Chondrocyte (in vitro differentiated cells): ENCODE measurements around the gene SDR42E2. TPM values are rescaled to one million over a fixed set of nuclear protein-coding genes. Genes with fewer than 3 reads are reported as not detected.

Experiments used
- DNase-seq: peaks from one replicate; pipeline ENCODE4 v3.0.0; 2021; ENCODE audit warnings: mixed read lengths, low spot score
- H3K27ac Mint-ChIP-seq: one replicate; pipeline ENCODE4 v1.8.0; 2021; ENCODE audit warnings: mild to moderate bottlenecking, moderate library complexity, mixed read lengths; ENCODE audit not compliant: unreplicated experiment
- H3K27me3 Mint-ChIP-seq: 2 replicates; pipeline ENCODE4 v1.8.0; 2021; ENCODE audit warnings: low read depth, mixed read lengths
- H3K36me3 Mint-ChIP-seq: 2 replicates; pipeline ENCODE4 v1.8.0; 2021; ENCODE audit warnings: low read depth, mixed read lengths
- H3K4me1 Mint-ChIP-seq: 2 replicates; pipeline ENCODE4 v1.8.0; 2021; ENCODE audit warnings: low read depth, mild to moderate bottlenecking, mixed read lengths
- H3K4me3 Mint-ChIP-seq: one replicate; pipeline ENCODE4 v1.8.0; 2021; ENCODE audit warnings: mild to moderate bottlenecking, moderate library complexity, mixed read lengths; ENCODE audit not compliant: unreplicated experiment
- H3K9me3 Mint-ChIP-seq: 2 replicates; pipeline ENCODE4 v1.8.0; 2021; ENCODE audit warnings: low read depth, mixed read lengths
- CTCF ChIP-seq: fragments of 200-600 bp; sonication (generic); IDR thresholded peaks from 2 replicates; pipeline ENCODE4 v1.5.0; 2021; ENCODE audit warnings: antibody characterized with exemption, mild to moderate bottlenecking, moderate library complexity
- total RNA-seq: library from RNA; stranded (reverse); gene quantifications from 3 replicates; pipeline ENCODE4 v1.2.1, GENCODE V29; 2021

Gene SDR42E2
- total RNA-seq, 1 donor from 2014 or later = not detected

DNA sequence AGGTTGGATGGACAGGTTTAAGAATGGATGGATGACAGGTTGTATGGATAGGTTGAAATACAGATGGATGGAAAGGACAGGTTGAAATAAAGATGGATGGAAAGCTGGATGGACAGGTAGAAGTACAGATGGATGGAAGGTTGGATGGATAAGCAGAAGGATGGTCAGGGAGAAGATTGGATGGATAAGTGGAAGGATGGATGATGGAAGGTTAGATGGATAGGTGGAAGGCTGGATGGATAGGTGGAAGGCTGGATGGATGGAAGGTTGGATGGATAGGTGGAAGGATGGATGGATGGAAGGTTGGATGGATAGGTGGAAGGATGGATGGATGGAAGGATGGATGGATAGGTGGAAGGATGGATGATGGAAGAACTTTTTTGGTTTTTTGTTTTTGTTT, 905 bp upstream of the SDR42E2 start:
- Mint-ChIP-seq H3K36me3 (peaks cover 4% of the 10 kb centered on the region), H3K27me3 (peaks cover 38% of the 10 kb centered on the region), H3K4me3 (no peak overlapping the region), H3K9me3 (peaks cover 5% of the 10 kb centered on the region), H3K27ac (no peak overlapping the region), H3K4me1 (no peaks in the 10 kb centered on the region)
- DNase-seq = no peak
- no peak for TF ChIP-seq CTCF

DNA sequence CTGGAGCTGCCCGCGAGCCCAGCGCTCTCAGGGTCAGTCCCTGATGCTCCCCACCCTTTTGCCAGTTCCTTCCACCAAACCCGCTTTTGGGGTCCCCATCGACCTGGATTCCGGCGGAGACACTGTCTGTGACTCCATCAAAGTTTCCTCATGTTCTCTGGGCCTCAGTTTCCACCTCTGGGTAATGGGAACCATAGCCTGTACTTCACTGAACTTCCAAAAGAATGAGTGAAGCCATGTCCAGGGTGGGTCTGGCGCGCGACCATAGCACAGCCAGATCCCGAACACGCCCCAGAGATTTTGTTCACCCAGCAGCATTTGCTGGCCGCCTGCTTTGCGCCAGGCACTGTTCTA, 327 bp downstream of the SDR42E2 start:
- DNase-seq = no peak
- no peak overlapping the region for H3K4me3 Mint-ChIP-seq

DNA sequence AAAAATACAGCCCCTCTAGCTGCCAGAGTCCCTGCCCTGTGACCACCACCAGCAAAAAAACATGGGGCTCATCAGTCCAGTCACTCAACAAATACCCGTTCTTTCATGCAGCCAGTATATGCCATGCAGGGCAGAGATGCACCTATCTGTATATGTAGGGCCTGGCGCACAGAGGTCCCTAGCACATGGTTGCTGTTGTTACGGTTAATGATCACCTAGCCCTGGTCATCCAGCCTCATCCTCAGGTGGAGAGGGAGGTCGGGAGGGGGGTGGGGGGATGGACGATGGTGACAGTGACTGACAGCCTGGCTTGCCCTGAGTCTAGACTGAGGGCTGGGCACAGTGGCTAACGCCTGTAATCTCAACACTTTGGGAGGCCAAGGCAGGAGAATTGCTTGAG, 1.5 kb downstream of the SDR42E2 start:
- Mint-ChIP-seq H3K4me3 (no peak overlapping the region), H3K27me3 (peaks cover 36% of the 10 kb centered on the region), H3K9me3 (peaks cover 5% of the 10 kb centered on the region), H3K27ac (no peak overlapping the region), H3K4me1 (no peaks in the 10 kb centered on the region), H3K36me3 (peaks cover 4% of the 10 kb centered on the region)
- no peak for TF ChIP-seq CTCF
- no peak for DNase-seq

More for the DNA sequence above, 327 bp downstream of the SDR42E2 start:
- Mint-ChIP-seq H3K36me3 (peaks cover 4% of the 10 kb centered on the region), H3K9me3 (peaks cover 5% of the 10 kb centered on the region), H3K27ac (no peak overlapping the region), H3K27me3 (peaks cover 38% of the 10 kb centered on the region), H3K4me1 (no peaks in the 10 kb centered on the region)
- TF ChIP-seq CTCF = no peak

DNA sequence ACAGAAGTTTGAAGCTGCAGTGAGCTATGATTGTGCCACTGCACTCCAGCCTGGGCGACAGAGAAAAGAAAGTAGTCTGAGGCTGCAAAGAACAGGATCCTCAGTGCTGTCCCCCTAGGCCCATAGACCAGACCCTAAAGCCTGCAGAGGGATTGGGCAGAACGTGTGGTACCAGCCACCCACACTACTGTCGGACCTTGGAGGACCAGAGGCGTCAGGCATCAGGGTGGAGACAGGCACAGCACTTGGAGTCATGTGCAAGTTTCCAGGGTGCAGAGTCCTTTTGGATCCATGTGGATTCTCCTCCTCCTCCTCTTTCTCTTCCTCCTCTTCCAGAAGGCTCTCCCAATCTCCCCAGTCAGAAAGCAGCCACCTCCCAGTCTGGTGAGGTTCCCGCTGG, 2.2 kb downstream of the SDR42E2 start:
- peaks cover 31% of the 10 kb centered on the region for H3K27me3 Mint-ChIP-seq
- TF ChIP-seq CTCF = no peak
- H3K4me1 Mint-ChIP-seq = no peaks in the 10 kb centered on the region
- H3K9me3 Mint-ChIP-seq = peaks cover 5% of the 10 kb centered on the region
- DNase-seq = no peak
- no peak overlapping the region for H3K27ac Mint-ChIP-seq
- no peak overlapping the region for H3K4me3 Mint-ChIP-seq
- H3K36me3 Mint-ChIP-seq = peaks cover 4% of the 10 kb centered on the region

DNA sequence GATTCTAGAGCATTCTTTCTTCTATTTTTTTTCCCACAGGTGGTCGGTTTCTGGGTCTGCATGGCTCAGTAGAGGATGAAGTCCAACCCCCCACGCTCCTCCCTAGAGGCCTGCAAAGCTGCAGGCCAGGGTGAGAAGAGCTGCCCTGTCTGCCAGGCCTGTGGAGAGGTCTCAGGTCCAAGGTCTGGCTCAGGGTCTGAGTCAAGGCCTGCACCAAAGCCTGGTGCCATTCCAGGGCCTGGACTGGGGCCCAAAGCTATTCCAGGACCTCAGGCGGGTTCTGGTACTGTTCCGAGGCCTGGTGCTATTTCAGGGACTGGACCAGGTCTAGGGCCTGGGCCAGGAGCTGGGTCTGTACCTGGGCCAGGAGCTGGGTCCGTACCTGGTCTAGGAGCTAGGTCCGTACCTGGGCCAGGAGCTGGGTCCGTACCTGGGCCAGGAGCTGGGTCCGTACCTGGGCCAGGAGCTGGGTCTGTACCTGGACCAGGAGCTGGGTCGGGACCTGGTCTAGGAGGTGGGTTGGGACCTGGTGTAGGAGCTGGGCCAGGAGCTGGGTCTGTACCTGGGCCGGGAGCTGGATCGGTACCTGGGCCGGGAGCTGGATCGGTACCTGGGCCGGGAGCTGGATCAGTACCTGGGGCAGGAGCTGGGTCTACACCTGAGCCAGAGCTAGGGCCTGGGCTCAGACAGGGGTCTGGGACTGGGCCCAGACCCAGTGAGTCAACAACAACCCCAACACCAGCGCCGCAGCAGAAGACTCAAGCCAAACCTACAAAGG, 3.4 kb downstream of the SDR42E2 start:
- Mint-ChIP-seq H3K4me3 (no peak overlapping the region), H3K27me3 (peaks cover 22% of the 10 kb centered on the region), H3K36me3 (peaks cover 4% of the 10 kb centered on the region), H3K4me1 (no peaks in the 10 kb centered on the region), H3K27ac (no peak overlapping the region), H3K9me3 (peaks cover 5% of the 10 kb centered on the region)
- TF ChIP-seq CTCF = no peak
- no peak for DNase-seq
